ENCODE measurements around the gene RBM5.

- TF ChIP-seq STAT1 (IDR thresholded peaks at IDR 0.05; ENCODE audit: unreplicated experiment) = no peak
- TF ChIP-seq, protein P1, sequence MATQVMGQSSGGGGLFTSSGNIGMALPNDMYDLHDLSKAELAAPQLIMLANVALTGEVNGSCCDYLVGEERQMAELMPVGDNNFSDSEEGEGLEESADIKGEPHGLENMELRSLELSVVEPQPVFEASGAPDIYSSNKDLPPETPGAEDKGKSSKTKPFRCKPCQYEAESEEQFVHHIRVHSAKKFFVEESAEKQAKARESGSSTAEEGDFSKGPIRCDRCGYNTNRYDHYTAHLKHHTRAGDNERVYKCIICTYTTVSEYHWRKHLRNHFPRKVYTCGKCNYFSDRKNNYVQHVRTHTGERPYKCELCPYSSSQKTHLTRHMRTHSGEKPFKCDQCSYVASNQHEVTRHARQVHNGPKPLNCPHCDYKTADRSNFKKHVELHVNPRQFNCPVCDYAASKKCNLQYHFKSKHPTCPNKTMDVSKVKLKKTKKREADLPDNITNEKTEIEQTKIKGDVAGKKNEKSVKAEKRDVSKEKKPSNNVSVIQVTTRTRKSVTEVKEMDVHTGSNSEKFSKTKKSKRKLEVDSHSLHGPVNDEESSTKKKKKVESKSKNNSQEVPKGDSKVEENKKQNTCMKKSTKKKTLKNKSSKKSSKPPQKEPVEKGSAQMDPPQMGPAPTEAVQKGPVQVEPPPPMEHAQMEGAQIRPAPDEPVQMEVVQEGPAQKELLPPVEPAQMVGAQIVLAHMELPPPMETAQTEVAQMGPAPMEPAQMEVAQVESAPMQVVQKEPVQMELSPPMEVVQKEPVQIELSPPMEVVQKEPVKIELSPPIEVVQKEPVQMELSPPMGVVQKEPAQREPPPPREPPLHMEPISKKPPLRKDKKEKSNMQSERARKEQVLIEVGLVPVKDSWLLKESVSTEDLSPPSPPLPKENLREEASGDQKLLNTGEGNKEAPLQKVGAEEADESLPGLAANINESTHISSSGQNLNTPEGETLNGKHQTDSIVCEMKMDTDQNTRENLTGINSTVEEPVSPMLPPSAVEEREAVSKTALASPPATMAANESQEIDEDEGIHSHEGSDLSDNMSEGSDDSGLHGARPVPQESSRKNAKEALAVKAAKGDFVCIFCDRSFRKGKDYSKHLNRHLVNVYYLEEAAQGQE (IDR thresholded peaks at IDR 0.05; ENCODE audit: unreplicated experiment) = no peak
- TF ChIP-seq, protein P2, sequence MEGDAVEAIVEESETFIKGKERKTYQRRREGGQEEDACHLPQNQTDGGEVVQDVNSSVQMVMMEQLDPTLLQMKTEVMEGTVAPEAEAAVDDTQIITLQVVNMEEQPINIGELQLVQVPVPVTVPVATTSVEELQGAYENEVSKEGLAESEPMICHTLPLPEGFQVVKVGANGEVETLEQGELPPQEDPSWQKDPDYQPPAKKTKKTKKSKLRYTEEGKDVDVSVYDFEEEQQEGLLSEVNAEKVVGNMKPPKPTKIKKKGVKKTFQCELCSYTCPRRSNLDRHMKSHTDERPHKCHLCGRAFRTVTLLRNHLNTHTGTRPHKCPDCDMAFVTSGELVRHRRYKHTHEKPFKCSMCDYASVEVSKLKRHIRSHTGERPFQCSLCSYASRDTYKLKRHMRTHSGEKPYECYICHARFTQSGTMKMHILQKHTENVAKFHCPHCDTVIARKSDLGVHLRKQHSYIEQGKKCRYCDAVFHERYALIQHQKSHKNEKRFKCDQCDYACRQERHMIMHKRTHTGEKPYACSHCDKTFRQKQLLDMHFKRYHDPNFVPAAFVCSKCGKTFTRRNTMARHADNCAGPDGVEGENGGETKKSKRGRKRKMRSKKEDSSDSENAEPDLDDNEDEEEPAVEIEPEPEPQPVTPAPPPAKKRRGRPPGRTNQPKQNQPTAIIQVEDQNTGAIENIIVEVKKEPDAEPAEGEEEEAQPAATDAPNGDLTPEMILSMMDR (conservative IDR thresholded peaks at IDR 0.05; ENCODE audit: low read depth in 2 of 2) = no peak
- TF ChIP-seq EZH2phosphoT487 (IDR thresholded peaks at IDR 0.05; ENCODE audit: unreplicated experiment) = no peak
Observed at GRCh38 chr3:50147016-50147415, 58.3 kb downstream of the RBM5 start.
